Upper lobe of left lung (tissue), 4 donors: Measurements from ENCODE around the gene IRF2BP1.

Experiments
- POLR2AphosphoS5 ChIP-seq, 2 donors: sonication (generic); formaldehyde crosslinking; IDR thresholded peaks; one replicate each; pipeline ENCODE4 v1.5.1; 2017; ENCODE audit warnings: antibody characterized with exemption in 2 of 2
- TF ChIP-seq, protein P1 (sequence below), 6 experiments: fragments of 450-650 bp in 4 of 6; fragments of 200-600 bp in 2 of 6; sonication (generic) in 2 of 6; IDR thresholded peaks; one replicate each; pipeline ENCODE4 v1.5.1; 2016 to 2019; ENCODE audit warnings: antibody characterized with exemption in 6 of 6

DNA sequence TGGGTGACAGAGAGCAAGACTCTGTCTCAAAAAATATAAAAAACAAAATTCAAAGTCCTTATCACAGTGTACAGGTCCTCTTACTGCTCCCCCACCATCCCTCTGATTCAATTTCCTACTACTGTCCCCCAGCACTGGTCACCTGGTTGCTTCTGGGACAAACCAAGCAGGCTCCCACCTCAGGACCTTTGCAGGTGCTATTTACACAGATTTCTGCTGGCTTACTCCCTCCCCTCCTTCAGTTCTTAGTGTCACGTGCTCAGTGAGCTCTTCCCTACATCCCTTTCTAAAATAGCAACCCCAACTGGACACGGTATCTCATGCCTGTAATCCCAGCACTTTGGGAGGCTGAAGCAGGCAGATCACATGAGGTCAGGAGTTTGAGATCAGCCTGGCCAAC lies 6.0 kb downstream of the IRF2BP1 start:
- TF ChIP-seq, protein P1, sequence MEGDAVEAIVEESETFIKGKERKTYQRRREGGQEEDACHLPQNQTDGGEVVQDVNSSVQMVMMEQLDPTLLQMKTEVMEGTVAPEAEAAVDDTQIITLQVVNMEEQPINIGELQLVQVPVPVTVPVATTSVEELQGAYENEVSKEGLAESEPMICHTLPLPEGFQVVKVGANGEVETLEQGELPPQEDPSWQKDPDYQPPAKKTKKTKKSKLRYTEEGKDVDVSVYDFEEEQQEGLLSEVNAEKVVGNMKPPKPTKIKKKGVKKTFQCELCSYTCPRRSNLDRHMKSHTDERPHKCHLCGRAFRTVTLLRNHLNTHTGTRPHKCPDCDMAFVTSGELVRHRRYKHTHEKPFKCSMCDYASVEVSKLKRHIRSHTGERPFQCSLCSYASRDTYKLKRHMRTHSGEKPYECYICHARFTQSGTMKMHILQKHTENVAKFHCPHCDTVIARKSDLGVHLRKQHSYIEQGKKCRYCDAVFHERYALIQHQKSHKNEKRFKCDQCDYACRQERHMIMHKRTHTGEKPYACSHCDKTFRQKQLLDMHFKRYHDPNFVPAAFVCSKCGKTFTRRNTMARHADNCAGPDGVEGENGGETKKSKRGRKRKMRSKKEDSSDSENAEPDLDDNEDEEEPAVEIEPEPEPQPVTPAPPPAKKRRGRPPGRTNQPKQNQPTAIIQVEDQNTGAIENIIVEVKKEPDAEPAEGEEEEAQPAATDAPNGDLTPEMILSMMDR (IDR thresholded peaks at IDR 0.05), result no peak
- no peak for TF ChIP-seq POLR2AphosphoS5 (IDR thresholded peaks at IDR 0.05)
